PC-9 (cell line): ENCODE results near the gene SHF.

Experiments used
- EZH2 ChIP-seq: fragments of 200-600 bp; sonication (generic); IDR thresholded peaks from 2 replicates; pipeline ENCODE4 v1.8.0; 2017; ENCODE audit warnings: antibody characterized with exemption, low read depth
- TF ChIP-seq, protein P1 (sequence below): fragments of 200-600 bp; sonication (generic); conservative IDR thresholded peaks from 2 replicates; pipeline ENCODE4 v1.6.1; 2017; ENCODE audit warnings: mixed run types, antibody characterized with exemption, mild to moderate bottlenecking, moderate library complexity

DNA sequence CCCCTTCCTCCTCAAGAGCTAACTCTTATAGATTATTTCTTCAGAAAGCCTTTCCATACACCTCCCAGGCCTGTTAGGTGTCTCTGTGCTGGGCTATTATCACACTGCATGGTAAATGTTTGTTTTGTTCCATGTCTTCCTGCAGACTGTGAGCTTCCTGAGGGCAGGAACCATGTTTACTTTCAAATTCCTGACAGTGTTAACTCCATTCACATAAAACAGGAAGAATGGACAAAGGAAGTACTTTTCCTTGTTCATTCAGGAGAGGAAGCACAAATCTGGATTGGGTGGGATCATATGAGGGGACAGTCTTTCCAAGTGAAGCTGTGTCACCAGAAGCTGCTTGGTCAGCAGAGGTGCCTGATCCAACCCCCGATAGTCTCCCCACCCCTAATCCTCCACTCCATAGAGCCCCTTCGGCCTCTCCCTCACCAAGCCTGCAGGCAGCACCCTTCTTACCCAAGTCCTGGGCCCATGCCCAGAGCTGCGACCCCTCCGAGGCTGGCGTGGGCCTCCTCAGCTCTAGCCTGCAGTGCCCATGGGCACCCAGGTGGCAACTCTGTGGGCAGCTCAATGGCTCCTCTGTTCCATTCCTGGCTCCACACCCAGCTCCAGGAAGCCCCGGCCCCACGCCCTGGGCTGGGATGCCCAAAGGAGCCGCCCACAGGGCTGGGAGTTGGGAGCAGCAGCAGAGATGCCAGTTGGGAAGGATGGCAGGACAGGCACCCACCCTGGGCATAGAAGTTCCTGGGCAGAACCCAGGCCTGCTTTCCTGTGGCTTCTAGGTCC, 6.9 kb downstream of the SHF start:
- TF ChIP-seq, protein P1, sequence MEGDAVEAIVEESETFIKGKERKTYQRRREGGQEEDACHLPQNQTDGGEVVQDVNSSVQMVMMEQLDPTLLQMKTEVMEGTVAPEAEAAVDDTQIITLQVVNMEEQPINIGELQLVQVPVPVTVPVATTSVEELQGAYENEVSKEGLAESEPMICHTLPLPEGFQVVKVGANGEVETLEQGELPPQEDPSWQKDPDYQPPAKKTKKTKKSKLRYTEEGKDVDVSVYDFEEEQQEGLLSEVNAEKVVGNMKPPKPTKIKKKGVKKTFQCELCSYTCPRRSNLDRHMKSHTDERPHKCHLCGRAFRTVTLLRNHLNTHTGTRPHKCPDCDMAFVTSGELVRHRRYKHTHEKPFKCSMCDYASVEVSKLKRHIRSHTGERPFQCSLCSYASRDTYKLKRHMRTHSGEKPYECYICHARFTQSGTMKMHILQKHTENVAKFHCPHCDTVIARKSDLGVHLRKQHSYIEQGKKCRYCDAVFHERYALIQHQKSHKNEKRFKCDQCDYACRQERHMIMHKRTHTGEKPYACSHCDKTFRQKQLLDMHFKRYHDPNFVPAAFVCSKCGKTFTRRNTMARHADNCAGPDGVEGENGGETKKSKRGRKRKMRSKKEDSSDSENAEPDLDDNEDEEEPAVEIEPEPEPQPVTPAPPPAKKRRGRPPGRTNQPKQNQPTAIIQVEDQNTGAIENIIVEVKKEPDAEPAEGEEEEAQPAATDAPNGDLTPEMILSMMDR: no peak
- TF ChIP-seq EZH2: no peak
